K562 (cell line): ENCODE data around the gene FST. TPM values are rescaled to one million over a fixed set of nuclear protein-coding genes. Genes with fewer than 3 reads are reported as not detected.
A peak's percentile ranks its signal among the peaks of the same experiment; 100 is the strongest.

Source experiments
- BRD9 ChIP-seq: fragments of 450-650 bp; IDR thresholded peaks from 2 replicates; pipeline ENCODE4 v1.6.1; 2018; ENCODE audit warnings: low read depth; ENCODE audit not compliant: partially characterized antibody
- CBX3 ChIP-seq, 2 experiments: IDR thresholded peaks; 1 replicate in 1 of 2; 2 replicates in 1 of 2; pipeline ENCODE4 v1.6.1; 2012; ENCODE audit warnings: inconsistent platforms in 2 of 2, low read length in 2 of 2, borderline replicate concordance in 1 of 2, control low read depth in 1 of 2
- EWSR1 ChIP-seq: fragments of 450-650 bp; IDR thresholded peaks from 2 replicates; pipeline ENCODE4 v1.6.1; 2018; ENCODE audit warnings: borderline replicate concordance, mild to moderate bottlenecking, low read depth, moderate library complexity; ENCODE audit not compliant: partially characterized antibody
- GABPB2 ChIP-seq: fragments of 250-450 bp; sonication (Bioruptor Pico); conservative IDR thresholded peaks from 2 replicates; pipeline ENCODE4 v1.5.1; 2021; ENCODE audit warnings: mild to moderate bottlenecking
- HEY1 ChIP-seq: fragments of 250-450 bp; sonication (Bioruptor Pico); IDR thresholded peaks from 2 replicates; pipeline ENCODE4 v1.5.0; 2020; ENCODE audit warnings: mild to moderate bottlenecking, moderate library complexity, borderline replicate concordance
- NR2F6 ChIP-seq: fragments of 450-650 bp; formaldehyde crosslinking; IDR thresholded peaks from 2 replicates; pipeline ENCODE4 v1.4.0; 2020; ENCODE audit warnings: mild to moderate bottlenecking
- NUFIP1 ChIP-seq: fragments of 450-650 bp; IDR thresholded peaks from 2 replicates; pipeline ENCODE4 v1.6.1; 2018; ENCODE audit not compliant: partially characterized antibody
- RAD21 ChIP-seq, 2 experiments: fragments of 250-450 bp in 1 of 2; fragments of 450-650 bp in 1 of 2; sonication (Bioruptor Pico) in 1 of 2; formaldehyde crosslinking in 1 of 2; IDR thresholded peaks in 1 of 2; conservative IDR thresholded peaks in 1 of 2; 2 replicates each; pipeline versions ENCODE4 v1.4.0 to v1.8.0; 2020 to 2022; ENCODE audit warnings: mild to moderate bottlenecking in 2 of 2, moderate library complexity in 1 of 2
- RBM39 ChIP-seq: fragments of 200-400 bp; formaldehyde crosslinking; optimal IDR thresholded peaks from 2 replicates; pipeline ENCODE3; 2018; ENCODE audit warnings: low read depth, low read length
- SNIP1 ChIP-seq: fragments of 450-650 bp; IDR thresholded peaks from 2 replicates; pipeline ENCODE4 v1.7.1; 2017; ENCODE audit warnings: low read depth, mild to moderate bottlenecking
- SOX6 ChIP-seq: fragments of 450-650 bp; IDR thresholded peaks from 2 replicates; pipeline ENCODE4 v1.6.1; 2014; ENCODE audit warnings: mild to moderate bottlenecking
- SREBF2 ChIP-seq: sonication (generic); formaldehyde crosslinking; IDR thresholded peaks from 2 replicates; pipeline ENCODE4 v1.4.0; 2020; ENCODE audit warnings: mild to moderate bottlenecking, missing genetic modification reagents
- STAG1 ChIP-seq: sonication (generic); formaldehyde crosslinking; IDR thresholded peaks from 2 replicates; pipeline ENCODE4 v1.5.0; 2020; ENCODE audit warnings: missing genetic modification reagents, borderline replicate concordance
- TCF7L2 ChIP-seq: fragments of 150-350 bp; IDR thresholded peaks from 2 replicates; pipeline ENCODE4 v1.6.1; 2016; ENCODE audit warnings: low read depth, mild to moderate bottlenecking, low read length, moderate library complexity
- U2AF1 ChIP-seq: fragments of 200-400 bp; formaldehyde crosslinking; optimal IDR thresholded peaks from 2 replicates; pipeline ENCODE3; 2017; ENCODE audit warnings: mild to moderate bottlenecking, low read depth, low read length, moderate library complexity
- ZBED1 ChIP-seq: IDR thresholded peaks from 2 replicates; pipeline ENCODE4 v1.6.1; 2014
- ZEB2 ChIP-seq: fragments of 450-650 bp; IDR thresholded peaks from 2 replicates; pipeline ENCODE4 v1.6.1; 2016
- ZFX ChIP-seq: sonication (generic); formaldehyde crosslinking; IDR thresholded peaks from 2 replicates; pipeline ENCODE4 v1.8.0; 2022; ENCODE audit warnings: mild to moderate bottlenecking, missing genetic modification reagents, moderate library complexity
- ZNF175 ChIP-seq: fragments of 200-800 bp; sonication (Bioruptor generic); IDR thresholded peaks from 2 replicates; pipeline ENCODE4 v1.6.1; 2016; ENCODE audit warnings: low read depth, mild to moderate bottlenecking, missing genetic modification characterization, missing compliant biosample characterization
- ZNF217 ChIP-seq: sonication (generic); formaldehyde crosslinking; IDR thresholded peaks from 2 replicates; pipeline ENCODE4 v1.8.0; 2022; ENCODE audit warnings: mild to moderate bottlenecking, missing genetic modification reagents
- ZNF24 ChIP-seq: fragments of 450-650 bp; IDR thresholded peaks from 2 replicates; pipeline ENCODE4 v1.6.1; 2016
- ZNF586 ChIP-seq: fragments of 450-650 bp; formaldehyde crosslinking; conservative IDR thresholded peaks from 2 replicates; pipeline ENCODE4 v1.4.0; 2020; ENCODE audit warnings: mild to moderate bottlenecking, moderate library complexity
- ZNF695 ChIP-seq: fragments of 450-650 bp; formaldehyde crosslinking; IDR thresholded peaks from 2 replicates; pipeline ENCODE4 v1.4.0; 2020; ENCODE audit warnings: mild to moderate bottlenecking, moderate library complexity
- polyA plus RNA-seq, 8 experiments: library from polyadenylated mRNA; depleted of rRNA in 4 of 8; stranded (reverse) in 5 of 8; unstranded in 3 of 8; fragments of >200 nt; fragmentation: Nextera tagmentation in 2 of 8; fragmentation: Illumina TruSeq in 1 of 8; extraction: Ambion mirVana in 2 of 8; extraction: Trizol in 1 of 8; gene quantifications; 2 replicates each; pipeline versions ENCODE4 v1.2.1 to v1.2.3, GENCODE V29; 2011 to 2014; ENCODE audit warnings: inconsistent platforms in 1 of 8, missing spikeins in 1 of 8
- total RNA-seq, 7 experiments: library from RNA; depleted of rRNA in 6 of 7; stranded (reverse); fragments of >200 nt in 6 of 7; fragmentation: Illumina TruSeq in 2 of 7; extraction: Trizol in 2 of 7; gene quantifications; 2 replicates each; pipeline versions ENCODE4 v1.2.1 to v1.2.3, GENCODE V29; 2011 to 2021; ENCODE audit warnings: low replicate concordance in 1 of 7
- TF ChIP-seq, protein P1 (sequence below): fragments of 250-450 bp; sonication (Bioruptor Pico); IDR thresholded peaks from 2 replicates; pipeline ENCODE4 v1.4.0; 2020; ENCODE audit warnings: mild to moderate bottlenecking
- TF ChIP-seq, protein P2 (sequence below), 3 experiments: IDR thresholded peaks in 2 of 3; conservative IDR thresholded peaks in 1 of 3; 2 replicates each; pipeline ENCODE4 v1.5.1; 2011 to 2012; ENCODE audit warnings: low read length in 3 of 3, mild to moderate bottlenecking in 3 of 3, control low read depth in 2 of 3, improper control_type of control experiment in 1 of 3, inconsistent platforms in 1 of 3, low read depth in 1 of 3, mixed read lengths in 1 of 3, moderate library complexity in 1 of 3; ENCODE audit not compliant: insufficient read depth in 2 of 3
- TF ChIP-seq, protein P3 (sequence below): fragments of 450-650 bp; IDR thresholded peaks from 2 replicates; pipeline ENCODE4 v1.6.1; 2016; ENCODE audit warnings: low read depth, mild to moderate bottlenecking, moderate library complexity
- TF ChIP-seq, protein P4 (sequence below): IDR thresholded peaks from 2 replicates; pipeline ENCODE4 v1.6.1; 2011; ENCODE audit not compliant: insufficient read length; ENCODE audit errors: extremely low read depth

The FST gene
- total and polyA plus RNA-seq, 9 of the 15 experiments (the other 6 are each of a cell fraction or from before 2014, with no cell fraction given): 0.03 to 0.27 TPM; not detected in 7

DNA sequence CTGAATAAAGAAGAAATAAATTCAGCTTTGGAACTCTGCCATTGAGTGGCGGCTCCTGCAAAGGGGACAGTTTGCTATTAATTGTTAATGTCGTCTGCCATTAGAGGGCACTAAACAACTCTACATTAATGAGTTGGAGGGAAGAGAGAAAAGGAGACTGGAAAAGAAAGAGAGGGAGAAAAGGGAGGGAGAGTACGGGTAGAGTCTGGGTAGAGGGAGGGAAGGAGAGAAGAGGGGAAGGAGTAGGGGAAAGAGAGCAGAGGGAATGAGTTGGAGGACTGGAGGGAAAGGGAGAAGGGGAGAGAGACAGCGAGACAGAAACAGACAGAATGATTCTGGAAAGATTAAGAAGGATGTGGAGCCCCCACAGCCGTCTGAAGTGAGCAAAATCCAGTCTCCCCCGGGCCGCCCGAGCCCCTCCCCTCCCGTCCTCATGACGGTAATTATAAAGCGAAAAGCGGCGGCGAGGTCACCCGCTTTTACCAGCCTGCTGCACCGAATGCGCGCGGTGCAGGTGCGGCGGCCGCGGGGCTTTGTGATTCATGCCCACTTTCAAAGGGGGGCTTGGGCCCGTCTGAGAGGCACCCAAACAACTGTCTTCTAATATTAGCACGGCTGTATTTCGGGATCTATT is 1.9 kb upstream of the FST start (continued):
- TF ChIP-seq ZEB2 (0 out of 2 replicates have a peak, but pooled peaks have one; percentile 28), STAG1 (CRISPR knock-in tag) (no peak), GABPB2 (no peak), ZNF586 (CRISPR knock-in tag) (no peak), TCF7L2 (no peak), ZNF217 (CRISPR knock-in tag) (no peak), ZNF695 (CRISPR knock-in tag) (no peak), RBM39 (no peak), RAD21 (CRISPR knock-in tag; conservative IDR thresholded peaks at IDR 0.05 in 1 of 2, IDR thresholded peaks at IDR 0.05 in 1 of 2) (peak; percentile 76 to 82), NR2F6 (no peak), ZBED1 (no peak), ZFX (CRISPR knock-in tag) (no peak), ZNF24 (no peak), BRD9 (peak; percentile 39), U2AF1 (no peak), ZNF175 (CRISPR knock-in tag) (no peak), HEY1 (no peak), SOX6 (no peak), SNIP1 (no peak), NUFIP1 (peak; percentile 55), CBX3 (IDR thresholded peaks at IDR 0.05; ENCODE audit: borderline replicate concordance in 1 of 2, low read length in 2 of 2) (no peak), SREBF2 (CRISPR knock-in tag) (no peak), EWSR1 (no peak)
- TF ChIP-seq, protein P1, sequence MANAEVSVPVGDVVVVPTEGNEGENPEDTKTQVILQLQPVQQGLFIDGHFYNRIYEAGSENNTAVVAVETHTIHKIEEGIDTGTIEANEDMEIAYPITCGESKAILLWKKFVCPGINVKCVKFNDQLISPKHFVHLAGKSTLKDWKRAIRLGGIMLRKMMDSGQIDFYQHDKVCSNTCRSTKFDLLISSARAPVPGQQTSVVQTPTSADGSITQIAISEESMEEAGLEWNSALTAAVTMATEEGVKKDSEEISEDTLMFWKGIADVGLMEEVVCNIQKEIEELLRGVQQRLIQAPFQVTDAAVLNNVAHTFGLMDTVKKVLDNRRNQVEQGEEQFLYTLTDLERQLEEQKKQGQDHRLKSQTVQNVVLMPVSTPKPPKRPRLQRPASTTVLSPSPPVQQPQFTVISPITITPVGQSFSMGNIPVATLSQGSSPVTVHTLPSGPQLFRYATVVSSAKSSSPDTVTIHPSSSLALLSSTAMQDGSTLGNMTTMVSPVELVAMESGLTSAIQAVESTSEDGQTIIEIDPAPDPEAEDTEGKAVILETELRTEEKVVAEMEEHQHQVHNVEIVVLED (CRISPR knock-in tag): no peak
- TF ChIP-seq, protein P2, sequence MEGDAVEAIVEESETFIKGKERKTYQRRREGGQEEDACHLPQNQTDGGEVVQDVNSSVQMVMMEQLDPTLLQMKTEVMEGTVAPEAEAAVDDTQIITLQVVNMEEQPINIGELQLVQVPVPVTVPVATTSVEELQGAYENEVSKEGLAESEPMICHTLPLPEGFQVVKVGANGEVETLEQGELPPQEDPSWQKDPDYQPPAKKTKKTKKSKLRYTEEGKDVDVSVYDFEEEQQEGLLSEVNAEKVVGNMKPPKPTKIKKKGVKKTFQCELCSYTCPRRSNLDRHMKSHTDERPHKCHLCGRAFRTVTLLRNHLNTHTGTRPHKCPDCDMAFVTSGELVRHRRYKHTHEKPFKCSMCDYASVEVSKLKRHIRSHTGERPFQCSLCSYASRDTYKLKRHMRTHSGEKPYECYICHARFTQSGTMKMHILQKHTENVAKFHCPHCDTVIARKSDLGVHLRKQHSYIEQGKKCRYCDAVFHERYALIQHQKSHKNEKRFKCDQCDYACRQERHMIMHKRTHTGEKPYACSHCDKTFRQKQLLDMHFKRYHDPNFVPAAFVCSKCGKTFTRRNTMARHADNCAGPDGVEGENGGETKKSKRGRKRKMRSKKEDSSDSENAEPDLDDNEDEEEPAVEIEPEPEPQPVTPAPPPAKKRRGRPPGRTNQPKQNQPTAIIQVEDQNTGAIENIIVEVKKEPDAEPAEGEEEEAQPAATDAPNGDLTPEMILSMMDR (IDR thresholded peaks at IDR 0.05 in 2 of 3, conservative IDR thresholded peaks at IDR 0.05 in 1 of 3; ENCODE audit: insufficient read depth in 2 of 3, low read depth in 1 of 3, low read length in 3 of 3): peak; percentile 55 to 72 (median 61); a peak in 5 of 6 replicates
- TF ChIP-seq, protein P3, sequence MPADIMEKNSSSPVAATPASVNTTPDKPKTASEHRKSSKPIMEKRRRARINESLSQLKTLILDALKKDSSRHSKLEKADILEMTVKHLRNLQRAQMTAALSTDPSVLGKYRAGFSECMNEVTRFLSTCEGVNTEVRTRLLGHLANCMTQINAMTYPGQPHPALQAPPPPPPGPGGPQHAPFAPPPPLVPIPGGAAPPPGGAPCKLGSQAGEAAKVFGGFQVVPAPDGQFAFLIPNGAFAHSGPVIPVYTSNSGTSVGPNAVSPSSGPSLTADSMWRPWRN: no peak
- TF ChIP-seq, protein P4, sequence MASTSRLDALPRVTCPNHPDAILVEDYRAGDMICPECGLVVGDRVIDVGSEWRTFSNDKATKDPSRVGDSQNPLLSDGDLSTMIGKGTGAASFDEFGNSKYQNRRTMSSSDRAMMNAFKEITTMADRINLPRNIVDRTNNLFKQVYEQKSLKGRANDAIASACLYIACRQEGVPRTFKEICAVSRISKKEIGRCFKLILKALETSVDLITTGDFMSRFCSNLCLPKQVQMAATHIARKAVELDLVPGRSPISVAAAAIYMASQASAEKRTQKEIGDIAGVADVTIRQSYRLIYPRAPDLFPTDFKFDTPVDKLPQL: no peak
